ENCODE measurements around the gene ATOSA.

The ATOSA gene

GRCh38 chr15:52649686-52650085 lies 29.5 kb downstream of the ATOSA start:
- DNase-seq = no peak

GRCh38 chr15:52645916-52646315 lies 33.3 kb downstream of the ATOSA start:
- DNase-seq = no peak

GRCh38 chr15:52642386-52643361 lies 36.5 kb downstream of the ATOSA start:
- DNase-seq = no peak

- DNase-seq = no peak
Measured at GRCh38 chr15:52636459-52636858, 42.7 kb downstream of the ATOSA start.

GRCh38 chr15:52635908-52636307 lies 43.3 kb downstream of the ATOSA start:
- no peak for DNase-seq
